ENCODE data around the gene ADD3.

Gene ADD3, protein sequence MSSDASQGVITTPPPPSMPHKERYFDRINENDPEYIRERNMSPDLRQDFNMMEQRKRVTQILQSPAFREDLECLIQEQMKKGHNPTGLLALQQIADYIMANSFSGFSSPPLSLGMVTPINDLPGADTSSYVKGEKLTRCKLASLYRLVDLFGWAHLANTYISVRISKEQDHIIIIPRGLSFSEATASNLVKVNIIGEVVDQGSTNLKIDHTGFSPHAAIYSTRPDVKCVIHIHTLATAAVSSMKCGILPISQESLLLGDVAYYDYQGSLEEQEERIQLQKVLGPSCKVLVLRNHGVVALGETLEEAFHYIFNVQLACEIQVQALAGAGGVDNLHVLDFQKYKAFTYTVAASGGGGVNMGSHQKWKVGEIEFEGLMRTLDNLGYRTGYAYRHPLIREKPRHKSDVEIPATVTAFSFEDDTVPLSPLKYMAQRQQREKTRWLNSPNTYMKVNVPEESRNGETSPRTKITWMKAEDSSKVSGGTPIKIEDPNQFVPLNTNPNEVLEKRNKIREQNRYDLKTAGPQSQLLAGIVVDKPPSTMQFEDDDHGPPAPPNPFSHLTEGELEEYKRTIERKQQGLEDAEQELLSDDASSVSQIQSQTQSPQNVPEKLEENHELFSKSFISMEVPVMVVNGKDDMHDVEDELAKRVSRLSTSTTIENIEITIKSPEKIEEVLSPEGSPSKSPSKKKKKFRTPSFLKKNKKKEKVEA

DNA sequence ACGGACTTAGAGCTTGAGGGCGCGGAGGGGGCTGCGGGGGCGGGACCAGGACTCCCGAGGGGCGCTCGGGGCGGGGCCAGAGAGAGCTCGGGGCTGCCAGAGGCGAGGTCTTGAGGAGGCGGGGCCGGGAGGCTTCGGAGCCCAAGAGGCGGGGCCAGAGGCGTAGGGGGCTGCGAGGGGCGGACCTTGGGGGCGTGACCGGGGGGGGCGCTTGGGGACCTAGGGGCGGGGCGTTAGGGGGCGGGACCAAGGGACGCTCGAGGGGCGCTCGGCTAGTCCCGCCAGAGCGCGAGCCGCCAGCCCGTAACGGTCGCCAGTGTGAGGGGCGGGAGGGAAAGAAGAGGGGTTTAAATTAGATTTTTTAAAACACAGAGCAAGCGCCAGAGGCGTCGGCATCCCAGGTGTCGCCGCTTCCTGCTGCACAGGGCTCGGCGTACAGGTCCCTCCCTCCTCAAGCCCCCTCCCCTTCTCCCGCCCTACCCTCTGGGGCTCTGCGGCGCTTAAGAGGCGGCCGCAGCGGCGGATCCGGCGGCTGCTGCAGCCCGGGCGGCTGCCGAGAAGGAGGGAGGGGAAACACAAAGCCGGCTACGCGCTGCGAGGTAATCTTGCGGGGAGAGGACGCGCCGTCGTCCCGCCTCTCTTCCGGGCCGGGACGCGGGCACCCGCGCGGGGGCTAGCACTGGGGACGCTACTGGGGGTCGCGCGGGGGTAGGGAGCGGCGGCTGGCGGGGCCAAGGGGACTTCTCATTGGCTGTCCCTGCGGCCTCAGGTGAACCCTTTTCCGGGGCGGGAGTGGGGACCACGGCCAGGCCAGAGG, at the start of gene ADD3:
Gene ADD3 (plus strand): TSS at position 284 of the 817 bp plus-strand sequence. CDS start 92,670 bp downstream, outside the sequence.
- DNase-seq: peak; percentile 77 to 94 (median 89)

DNA sequence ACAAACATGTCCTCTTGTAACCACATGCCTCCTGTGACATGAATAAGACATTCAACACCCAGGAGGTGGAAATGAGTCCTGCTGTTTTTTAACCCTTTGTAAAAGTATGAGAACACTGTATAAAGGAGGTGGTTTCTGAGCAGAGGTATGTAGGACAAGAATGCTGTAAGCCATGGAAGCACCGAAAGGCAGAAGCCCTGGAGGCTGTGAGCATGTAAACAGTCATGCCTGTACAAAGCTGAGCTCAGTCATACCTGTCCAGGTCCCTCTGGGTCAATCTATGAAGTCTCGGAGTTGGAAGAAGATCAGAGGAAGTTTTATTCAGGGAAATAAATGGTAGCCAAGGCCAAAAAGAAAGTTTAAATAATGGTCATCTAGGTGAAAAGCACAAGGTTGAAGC, 49.7 kb upstream of the ADD3 start:
- DNase-seq: no peak

DNA sequence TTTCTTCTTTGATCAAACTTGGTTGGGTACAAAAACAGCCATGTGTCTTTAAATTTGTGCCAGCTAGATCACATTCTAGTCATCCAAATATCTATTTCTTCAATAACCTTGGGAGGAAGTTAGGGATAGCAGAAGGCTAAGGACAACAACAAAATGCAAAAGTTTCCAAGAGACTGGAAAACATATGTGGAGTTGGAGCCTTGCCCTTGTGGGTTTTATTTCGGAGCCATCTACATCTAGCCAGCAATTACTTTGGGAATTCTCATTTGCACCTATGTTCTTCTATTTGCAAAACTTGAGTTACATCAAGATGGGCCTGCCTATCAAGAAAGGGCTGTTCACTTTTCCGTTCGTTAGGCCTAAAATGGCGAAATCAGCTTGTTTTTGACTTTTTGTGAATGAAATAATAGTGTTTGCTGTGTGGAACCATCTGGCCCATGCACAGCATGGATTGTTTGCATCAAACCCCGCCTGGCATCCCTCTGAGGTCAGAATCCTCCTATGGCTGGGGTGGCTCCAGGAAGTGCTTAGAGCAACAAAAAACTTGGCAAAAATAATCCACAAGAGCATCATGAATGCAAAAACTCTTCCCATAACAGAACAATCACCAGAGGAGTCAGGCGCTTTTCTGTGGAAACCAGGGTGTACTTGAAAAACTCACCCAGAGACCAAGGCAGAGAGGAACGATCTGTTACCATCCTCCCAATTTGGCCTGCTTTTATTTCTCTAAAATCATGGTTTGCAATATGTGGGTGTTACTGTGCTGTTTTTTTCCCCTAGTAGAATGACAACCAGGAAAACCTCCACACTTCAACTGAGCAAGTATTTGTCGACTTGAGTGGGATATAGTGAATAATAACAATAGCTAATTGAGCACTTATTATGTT, 48.3 kb upstream of the ADD3 start:
- DNase-seq: no peak

DNA sequence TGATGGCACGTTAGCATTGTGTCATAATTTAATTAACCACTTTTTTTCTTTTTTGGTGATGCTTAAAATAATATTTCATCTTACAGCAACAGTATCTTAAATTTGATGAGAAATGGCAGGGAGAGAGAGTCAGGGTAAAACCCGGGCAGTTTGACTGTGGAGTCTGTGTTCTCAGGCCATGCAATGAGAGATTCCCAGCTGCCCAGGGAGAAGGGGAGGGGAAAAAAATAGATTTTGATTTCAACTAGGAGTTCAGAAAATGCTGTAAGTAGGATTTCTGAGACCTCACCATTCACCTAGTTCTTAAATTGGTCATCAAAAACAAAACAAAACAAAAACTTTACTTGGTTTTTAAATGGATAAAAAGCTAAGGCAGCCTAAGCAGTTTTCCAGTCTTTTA, 47.1 kb upstream of the ADD3 start:
- DNase-seq: no peak

DNA sequence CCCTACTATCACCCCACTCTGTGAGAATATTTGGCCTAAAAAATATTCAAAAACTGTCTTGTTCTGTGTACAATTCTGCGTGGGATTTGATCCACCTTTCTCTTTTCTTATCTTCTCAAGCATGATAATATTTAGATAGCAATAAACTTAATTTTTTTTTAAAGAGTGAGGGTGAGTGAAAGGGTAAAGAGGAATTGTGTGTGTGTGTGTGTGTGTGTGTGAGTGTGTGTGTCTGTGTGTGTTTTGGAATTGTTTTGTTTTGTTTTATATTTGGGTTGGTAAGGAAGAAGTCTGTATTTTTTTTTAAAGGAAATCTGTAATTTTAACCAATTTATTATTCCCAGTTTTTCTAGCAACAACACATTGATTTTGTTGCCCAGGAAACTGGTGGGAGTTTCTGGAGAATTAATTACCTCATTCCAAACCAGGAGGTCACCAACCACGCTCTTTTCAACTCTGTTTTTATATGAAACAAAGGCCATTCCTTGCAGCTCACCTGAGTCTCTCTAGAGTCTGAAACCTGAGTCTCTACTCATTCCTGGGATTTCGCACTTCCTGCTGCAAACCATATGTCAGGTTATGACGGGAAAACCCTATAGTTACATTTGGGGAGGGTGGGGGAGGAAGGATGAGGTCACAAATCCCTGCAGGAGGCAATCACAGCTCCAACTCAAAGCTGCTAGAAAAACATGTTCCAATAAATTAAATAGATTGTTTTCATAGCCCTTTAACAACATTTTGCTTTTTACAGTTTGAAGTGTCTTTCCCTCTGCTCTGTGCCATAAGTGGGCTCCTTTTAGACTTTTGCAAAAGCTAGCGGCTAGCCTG, 46.4 kb upstream of the ADD3 start:
- no peak for DNase-seq

DNA sequence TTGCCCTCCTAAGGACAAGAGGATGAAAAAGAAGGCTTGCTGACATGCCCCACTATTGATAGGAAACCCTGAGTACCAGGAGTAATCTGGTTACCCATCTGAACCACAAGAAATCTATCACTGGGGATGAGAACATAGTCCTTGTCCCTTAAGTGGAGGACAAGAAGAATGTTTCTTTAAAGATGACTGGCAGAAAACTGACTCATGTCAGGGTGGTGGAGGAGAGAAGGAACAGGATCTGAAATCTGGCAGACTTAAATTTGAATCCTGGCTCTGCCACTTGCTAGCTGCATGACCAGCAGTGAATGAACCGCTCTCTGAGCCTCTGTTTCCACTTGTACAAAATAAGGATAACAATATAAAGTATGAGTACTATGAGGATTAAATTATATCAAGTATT, 45.5 kb upstream of the ADD3 start:
- no peak for DNase-seq

DNA sequence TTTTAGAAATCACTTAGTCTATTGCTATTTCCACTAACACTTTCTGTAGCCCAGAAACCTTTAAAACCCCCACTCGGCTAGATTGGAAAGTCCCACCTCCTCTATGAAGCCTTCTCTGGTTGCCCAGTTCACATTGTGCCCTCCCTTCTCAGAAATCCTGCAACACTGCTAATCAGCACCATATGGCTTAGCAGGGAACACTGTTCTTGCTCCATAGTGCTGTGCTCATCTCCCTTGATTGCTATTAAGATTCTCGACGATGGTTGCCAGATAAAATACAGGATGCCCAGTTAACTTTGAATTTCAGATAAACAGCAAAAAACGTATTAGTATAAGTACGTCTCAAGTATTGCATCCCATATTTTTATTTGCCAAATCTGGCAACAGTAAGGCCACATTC, 44.3 kb upstream of the ADD3 start:
- DNase-seq: no peak

DNA sequence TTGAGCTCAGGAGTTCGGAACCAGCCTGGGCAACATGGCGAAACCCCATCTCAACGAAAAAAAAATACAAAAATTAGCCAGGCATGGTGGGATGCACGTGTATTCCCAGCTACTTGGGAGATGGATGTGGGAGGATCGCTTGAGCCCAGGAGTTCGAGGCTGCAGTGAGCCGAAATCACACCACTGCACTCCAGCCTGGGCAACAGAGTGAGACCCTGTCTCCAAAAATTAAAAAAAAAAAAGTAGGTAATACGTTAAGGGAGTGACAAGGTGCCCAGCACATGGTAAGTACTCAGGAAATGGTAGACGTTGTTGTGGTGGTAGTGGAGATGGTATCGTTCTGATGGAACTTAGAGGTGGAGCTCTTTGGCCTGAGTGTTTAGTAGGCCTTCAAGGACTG, 43.5 kb upstream of the ADD3 start:
- no peak for DNase-seq

DNA sequence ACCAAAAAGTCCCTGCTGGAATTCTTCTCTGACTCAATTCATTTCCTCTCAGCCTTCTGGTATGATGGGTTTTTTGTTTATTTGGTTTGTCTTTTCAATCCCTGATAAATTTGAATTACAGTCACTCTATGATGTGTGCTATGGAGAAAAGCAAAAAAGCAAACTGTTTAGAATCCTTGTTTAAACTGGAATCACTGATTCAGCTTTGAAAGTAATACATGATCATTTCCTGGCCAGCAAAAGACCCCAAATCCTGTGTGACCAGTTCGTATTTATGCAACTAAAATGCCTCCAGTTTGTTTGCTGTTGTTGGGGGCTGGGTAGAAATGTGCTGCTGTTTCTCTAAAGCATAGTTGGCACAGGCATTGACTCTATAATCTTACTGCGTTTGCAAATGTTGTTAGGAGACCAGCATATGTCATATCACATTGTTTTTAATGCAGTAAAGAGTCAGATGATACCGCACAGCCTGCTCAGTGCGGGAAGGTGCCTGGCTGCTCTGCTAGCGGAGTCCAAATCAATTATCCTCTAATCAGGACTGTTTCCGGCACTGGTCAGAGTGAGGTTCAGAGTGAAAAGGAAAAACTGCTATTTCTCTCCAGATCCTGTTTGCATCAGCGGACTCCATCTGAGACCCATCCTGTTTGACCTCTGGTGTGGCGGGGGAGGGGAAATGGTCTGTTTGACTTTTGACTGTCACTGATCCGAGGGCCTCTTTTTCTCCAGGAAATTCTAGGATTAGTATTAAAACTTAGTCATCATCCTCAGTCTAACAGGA, 40.6 kb upstream of the ADD3 start:
- peak; percentile 41 to 50 (median 46) for DNase-seq

DNA sequence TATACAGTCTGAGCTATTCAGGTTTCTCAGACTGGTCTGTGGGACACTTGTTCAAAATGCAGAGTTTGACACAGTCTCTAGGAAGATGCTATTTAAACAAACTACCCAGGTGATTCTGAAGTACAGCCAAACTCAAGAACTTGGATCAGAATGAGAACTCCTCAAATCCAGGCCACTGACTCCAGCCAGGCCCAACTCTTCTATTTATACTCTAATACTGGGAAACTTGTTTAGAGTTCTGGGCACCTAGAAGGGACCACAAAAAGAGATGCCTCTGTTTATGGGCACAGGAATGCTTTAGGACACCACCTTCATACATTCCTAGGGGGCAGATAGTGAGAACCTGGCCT, 40.1 kb upstream of the ADD3 start:
- DNase-seq: no peak

DNA sequence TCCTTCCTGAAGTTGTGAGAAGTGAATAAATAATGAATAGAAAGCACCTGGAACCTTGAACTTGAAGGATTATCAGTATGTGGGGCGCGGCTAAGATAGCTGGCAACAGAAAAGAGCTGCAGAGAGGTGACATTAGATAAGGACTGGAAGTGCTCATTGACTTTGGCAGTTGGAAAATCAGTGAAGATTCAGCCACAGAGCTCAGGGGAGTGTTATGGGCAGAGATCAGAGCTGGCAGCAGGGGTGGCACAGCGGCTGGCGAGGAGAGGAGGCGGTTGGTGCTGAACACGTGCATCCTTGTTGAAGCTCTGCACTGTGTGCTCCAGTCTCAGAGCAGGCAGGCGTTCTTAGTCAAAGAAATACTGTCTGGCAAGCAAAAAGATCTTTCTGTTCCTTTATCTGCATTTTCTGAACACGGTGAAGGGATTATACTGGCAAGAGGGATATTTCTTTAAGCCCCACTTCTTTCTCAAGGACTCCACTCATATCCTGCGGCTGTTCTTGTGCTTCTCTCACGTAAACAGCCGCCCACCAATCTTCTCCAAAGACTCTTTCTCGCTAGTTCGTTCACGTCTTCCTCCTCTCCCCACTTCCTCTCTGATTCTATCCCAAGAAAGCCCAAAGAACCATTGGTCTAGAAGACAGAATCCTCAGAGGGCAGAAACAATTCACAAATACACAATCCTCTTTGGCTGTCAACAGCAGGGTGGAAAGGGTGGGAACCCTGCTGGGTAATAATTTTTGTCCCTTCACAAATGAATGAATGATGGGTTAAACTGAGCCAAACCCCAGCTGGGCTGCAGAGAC, 38.6 kb upstream of the ADD3 start:
- DNase-seq: no peak

DNA sequence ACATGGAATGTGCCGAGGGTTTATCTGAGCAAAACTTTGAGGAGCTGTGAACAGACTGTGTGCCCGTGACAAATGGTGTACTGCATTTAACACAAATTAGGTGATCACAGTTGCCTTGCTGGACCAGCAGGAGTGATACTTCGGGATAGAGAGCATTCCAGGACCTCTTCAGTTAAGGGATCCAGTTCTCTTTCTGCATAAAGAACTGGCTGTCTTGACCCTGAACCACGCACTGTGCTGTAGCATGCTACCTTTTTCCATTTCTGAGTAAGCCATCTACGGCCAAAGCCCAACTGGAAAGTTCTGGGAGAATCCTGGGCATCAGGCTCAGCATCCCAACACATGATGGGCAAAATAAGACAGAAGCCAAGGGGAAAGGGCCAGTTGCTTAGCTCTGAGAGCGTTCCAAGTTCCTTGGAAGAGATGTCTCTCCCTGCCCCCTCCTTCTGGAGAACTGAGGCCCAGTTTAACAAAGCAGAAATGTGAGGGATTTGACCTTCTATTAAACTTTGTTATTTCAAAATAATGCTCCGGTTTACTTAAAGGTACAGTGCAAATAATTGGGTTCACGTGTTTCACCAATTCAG, 37.9 kb upstream of the ADD3 start:
- DNase-seq: no peak

DNA sequence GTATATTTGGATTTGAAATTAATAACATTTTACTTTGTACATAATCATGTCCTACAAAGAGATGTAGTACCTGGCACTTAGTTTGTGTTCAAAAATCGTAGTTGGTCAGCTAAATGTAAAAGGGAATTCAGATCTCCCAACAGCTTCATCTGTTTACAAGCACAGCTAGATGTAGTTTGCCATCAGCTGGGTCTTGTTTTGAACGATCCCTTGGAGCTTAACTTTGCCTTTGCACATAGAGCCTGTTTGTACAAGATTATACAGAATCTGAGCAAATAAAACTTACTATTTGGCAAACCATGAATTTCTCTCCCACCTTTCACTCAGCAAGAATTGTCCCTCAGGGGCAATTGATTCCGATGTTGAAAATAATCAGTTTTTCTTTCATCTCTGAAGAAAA, 36.1 kb upstream of the ADD3 start:
- DNase-seq: no peak

DNA sequence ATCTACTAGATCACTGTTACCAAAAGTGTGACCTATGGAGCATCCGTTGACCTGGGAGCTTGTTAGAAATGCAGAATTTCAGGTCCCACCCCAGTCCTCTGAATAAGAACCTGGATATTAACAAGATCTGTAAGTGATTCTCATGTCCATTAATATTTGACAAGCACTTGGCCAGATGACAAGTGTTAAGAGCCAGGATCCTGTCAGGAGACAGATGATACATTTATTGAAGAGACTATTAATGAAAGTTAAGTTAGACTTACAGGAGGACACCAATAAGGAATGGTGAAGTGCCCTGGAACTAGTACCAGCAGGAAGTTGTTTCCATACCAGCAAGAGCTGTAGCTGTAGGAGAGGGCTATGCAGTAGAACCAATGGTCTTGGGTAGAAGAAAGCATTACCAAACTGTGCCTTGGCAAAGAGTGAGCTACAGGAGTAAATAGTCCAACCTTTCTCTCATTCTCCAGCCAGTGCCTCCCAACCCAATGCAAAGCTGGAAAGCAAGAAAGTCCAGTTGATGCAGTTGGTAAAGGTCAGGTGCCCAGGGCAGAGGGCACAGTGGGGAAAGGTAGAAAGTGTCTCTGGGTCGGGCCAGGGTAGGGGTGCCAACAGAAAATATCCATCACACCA, 35.3 kb upstream of the ADD3 start:
- no peak for DNase-seq

DNA sequence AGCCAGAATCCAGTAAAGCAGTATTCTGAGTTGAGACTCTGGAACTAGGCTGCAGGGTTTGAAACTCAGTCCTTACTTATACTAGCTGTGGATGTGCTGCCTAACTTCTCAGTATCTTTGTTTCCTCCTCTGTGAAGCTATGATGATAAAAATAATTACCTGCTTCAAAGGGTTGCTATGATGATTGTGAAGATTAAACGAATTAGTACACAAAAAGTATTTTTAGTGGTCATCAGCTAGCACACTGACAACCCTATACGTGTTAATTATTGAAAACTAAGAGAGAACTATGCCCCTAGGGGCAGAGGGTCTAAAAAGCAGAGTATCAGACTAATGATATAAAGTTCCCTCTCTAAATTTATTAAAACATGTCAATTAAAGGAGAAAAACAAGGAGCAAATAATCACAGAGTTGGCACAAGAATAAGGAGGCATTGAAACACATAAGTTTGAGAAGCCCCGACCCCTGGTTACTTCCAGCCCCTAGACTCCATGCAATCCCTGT, 34.4 kb upstream of the ADD3 start:
- DNase-seq: no peak

DNA sequence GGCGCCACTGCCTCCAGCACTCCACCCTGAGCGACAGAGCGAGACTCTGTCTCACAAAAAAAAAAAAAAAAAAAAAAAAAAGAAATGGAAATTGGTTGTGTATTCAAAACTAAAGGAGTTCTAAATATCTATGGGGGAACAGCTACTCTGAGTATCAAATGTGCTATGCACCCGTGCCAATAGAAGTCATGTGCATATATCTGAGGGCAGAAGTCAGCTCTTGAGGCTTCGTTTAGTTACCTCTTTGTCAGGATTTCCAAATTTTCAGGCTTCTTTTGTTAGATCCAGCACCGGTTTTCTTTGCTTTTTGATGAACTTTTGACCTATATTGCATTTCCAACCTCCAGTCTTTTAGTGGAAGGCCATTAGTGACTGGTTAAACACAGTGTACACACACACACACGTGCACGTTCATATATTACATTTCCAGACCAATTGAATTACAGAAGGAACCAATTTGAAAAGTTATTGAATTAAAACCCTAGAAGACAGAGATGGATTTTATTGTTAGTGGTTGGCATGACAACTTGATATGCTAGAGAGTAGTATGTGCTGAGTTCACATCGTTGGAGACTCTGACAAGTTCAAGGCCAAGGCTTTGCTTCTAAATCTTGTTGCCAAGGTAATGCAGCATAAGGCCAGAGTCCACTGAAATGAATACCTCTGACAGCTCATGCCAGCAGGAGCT, 33.1 kb upstream of the ADD3 start:
- no peak for DNase-seq

DNA sequence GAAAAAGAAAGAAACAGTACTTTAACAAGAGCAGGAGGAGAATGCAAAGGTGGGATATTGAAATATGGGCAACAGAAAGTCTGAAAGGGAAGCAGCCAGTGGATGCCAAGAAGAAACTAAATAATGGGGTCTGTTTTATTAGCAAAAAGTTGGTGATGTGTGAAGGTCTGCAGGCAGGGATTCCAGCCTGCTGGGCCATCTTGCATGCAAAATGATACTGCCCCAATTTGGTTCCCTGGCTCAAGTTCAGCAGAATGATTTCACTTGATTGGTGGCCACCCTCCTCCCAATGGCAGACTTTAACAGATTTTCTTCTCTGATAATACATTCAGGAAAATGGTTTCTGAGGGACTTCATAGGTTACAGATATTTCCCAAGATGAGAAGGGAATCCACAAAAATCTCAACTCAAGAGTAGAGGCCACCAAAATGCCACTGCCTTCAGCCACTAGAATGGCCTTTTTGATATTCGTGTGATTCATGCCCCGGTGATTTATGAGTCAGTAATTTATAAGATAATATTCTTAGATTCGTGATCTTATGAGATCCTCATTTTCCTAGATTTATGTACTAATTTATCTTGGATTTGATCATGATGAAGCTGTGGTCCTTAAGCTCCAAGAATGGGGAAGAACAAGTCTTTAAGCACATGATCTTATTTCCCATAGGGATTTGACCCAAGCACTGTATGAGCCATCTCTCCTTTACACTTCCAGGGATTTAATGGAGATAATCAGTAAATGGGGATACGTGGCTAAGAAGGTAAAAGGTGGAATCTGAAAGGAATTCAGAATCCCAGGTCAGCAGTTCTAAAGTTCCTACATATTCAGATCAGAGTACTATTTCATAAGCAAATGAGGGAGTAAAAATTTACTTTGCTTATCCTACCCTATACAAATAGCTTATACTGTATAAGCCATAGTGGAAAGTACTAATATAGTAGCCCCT, 32.3 kb upstream of the ADD3 start:
- DNase-seq: no peak
